ENCODE measurements around the gene RTN4RL1. TPM values are rescaled to one million over a fixed set of nuclear protein-coding genes. Genes with fewer than 3 reads are reported as not detected.

The RTN4RL1 gene
- total RNA-seq, 1 donor from 2014 or later: 0.32 TPM

DNA sequence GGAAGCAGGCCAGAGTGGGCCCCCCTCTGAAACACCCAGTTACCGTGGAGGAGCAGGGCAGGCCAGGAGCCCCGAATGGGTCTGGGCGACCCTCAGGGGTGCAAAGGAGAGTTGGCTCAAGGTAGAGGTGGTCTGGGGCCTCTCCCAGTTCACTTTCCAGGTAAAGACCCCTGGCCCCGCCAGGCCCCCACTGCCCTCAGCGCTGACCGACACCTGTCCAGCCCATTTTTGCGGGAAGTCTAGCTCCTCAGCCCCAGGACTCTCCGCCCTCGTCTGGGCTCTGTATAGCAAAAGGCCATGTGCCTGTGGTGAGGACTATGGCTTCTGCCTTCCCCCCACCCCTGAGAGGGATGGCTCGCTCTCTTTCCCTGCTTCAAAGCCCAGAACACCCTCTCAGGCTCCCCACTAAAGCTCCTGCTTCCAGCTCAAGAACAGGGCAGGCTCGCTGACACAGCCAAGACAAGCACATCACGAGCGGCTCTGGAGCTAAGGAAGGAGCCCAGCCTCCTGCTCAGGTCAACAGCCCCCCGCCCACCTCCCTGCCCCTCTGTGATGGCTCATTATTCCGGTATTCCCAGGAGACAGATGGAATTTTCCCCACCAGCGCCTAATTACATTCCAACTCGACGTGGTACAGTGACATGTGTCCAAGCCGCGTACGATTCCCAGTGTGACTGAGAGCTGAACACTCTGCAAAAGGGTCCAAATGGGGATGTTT lies 59.4 kb downstream of the RTN4RL1 start:
- intact Hi-C loops (cut with DNase I): no loop called here
- no peak for DNase-seq (ENCODE audit: low spot score)

- DNase-seq (ENCODE audit: low spot score): no peak
- intact Hi-C loops (cut with DNase I): no loop called here
Measured at GRCh38 chr17:1963250-1963649, 61.9 kb downstream of the RTN4RL1 start.

GRCh38 chr17:1961189-1961588 lies 63.9 kb downstream of the RTN4RL1 start:
- intact Hi-C loops (cut with DNase I): no loop called here
- DNase-seq (ENCODE audit: low spot score): no peak

- intact Hi-C loops (cut with DNase I): no loop called here
- DNase-seq (ENCODE audit: low spot score): no peak
Measured at GRCh38 chr17:1960545-1960912, 64.6 kb downstream of the RTN4RL1 start.

- DNase-seq (ENCODE audit: low spot score): no peak
- intact Hi-C loops (cut with DNase I): no loop called here
Measured at GRCh38 chr17:1959871-1960544, 65.1 kb downstream of the RTN4RL1 start.

DNA sequence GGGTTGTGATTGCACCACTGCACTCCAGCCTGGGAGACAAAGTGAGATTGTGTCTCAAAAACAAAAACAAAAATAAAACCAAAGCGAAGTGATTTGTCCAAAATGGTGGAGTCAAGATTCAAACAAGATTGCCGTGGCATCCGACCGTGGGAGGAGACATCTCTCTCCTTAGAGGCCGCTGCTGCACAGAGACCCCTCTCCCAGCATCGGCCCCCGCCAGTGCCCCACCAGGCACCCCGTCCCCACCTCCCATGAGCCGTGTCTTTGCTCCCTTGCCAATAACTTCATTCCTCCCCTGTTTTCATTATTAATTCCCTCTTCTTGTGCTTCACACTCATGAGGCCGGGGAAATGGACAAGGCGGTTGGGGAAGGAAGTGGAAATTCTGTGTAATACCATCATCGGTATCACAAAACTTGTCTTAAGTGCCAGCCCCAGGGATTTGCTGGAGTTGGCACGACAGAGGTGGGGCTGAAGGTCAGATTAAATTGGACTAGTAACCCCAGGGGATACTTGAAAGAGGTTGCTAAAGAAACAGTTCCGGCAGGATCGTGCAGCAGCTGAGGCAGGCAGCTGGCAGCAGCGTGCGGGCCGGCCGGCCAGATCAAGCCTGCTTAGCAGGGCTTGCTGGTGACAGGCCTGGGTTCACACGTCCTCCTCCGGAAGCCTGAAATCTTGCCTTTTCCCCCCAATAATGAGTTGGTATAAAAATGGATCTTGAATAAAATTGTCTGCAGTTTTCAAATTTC lies 66.8 kb downstream of the RTN4RL1 start:
- no peak for DNase-seq (ENCODE audit: low spot score)
- intact Hi-C loops (cut with DNase I): no loop called here

GRCh38 chr17:1957037-1957436 lies 68.1 kb downstream of the RTN4RL1 start:
- DNase-seq (ENCODE audit: low spot score): no peak
- intact Hi-C loops (cut with DNase I): no loop called here

DNA sequence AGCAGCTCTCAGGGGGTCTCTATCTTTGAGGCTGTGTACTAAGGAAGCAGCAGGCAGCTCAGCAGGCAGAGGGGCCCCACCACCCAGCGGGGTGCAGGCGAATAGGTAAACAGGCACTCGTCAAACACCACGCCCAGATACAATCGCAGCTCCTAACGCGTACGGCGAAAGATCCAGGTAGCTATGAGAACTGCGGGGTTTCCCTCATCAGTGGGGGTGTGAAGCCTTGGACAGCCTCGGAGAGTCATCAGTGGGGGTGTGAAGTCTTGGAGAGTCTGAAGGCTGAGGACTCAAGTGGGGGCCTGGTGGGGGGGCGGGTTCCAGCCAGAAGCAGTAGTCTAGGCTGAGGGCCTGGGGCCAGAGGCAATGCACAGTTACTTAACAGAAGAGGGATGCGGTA lies 69.0 kb downstream of the RTN4RL1 start:
- intact Hi-C loops (cut with DNase I): no loop called here
- no peak for DNase-seq (ENCODE audit: low spot score)

DNA sequence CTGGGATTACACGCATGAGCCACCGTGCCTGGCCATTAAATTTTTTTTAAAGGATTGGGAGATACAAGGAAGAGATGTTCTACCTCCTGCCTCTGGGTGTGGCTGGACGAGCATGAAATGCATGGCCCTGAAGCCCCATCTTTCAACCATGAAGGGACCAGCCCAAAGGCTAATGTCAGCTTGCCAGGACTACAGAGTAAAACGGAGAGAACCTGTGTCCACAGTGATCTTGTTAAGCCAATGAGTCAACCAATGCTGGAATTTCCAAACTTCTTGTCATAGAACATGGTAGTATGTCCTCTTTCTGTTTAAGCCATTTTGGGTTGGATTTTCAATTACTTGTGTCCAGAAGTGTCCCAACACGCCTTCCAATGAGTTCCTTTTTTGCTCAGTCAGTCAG lies 71.3 kb downstream of the RTN4RL1 start:
- DNase-seq (ENCODE audit: low spot score): no peak

GRCh38 chr17:1951920-1952319 lies 73.2 kb downstream of the RTN4RL1 start:
- no peak for DNase-seq (ENCODE audit: low spot score)
- intact Hi-C loops (cut with DNase I): no loop called here

More for the DNA sequence above, 71.3 kb downstream of the RTN4RL1 start:
- intact Hi-C loops (cut with DNase I): no loop called here

GRCh38 chr17:1949754-1950153 lies 75.4 kb downstream of the RTN4RL1 start:
- DNase-seq (ENCODE audit: low spot score): no peak
- intact Hi-C loops (cut with DNase I): no loop called here

DNA sequence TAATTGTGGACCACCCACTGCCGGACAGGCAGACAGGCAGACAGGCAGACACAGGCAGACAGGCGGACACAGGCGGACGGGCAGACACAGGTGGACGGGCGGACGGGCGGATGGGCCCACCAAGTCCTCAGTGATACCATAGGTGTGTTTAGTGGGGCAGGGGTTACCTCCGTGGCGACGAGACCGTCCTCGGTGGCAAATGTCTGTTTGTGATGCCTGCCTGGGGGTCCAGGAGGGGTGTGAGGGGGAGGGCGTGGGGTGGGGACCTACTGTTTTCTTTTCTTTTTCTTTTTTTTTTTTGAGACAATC lies 76.7 kb downstream of the RTN4RL1 start:
- DNase-seq (ENCODE audit: low spot score): no peak
- intact Hi-C loops (cut with DNase I): no loop called here

DNA sequence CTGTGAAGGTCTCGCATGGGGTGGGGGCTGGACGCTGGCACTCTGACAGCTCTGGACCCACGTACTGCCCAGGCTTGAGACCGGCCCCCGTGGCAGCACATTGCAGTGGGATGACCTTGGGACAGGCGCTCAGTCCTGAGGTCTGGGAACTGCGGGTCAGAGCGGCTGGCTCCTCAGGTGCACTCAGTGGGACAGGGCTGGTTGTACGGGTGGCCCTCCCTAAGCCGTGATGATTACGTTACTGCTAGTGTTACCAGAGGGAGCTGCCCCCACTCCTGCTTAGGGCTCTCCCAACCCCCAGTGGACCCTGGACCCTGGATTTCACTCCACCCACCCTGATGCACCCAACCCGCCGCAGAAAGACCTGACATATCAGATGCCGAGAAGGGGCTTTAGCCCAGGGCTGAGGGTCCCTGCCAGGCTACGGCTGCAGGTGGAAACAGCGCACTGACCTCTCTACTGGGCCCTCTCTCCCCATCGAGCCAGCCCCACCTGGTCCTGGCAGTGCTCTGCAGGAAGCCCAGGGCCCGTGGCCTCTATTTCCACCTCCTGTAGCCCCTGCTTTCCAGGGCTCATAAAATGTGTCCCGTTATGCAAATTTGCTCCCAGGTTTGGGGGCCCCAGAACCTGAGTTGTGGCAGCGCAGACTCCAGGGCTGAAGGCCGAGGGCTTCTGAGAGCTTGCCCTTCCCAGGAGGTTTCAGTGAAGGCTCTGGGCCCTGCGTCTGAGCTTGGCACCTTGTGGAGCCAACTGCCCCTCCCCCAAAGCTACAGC lies 77.2 kb downstream of the RTN4RL1 start:
- DNase-seq (ENCODE audit: low spot score): no peak

GRCh38 chr17:1947229-1947742 lies 77.8 kb downstream of the RTN4RL1 start:
- peak; percentile 82 for DNase-seq (ENCODE audit: low spot score)
- intact Hi-C loops (cut with DNase I): no loop called here

More for the DNA sequence above, 77.2 kb downstream of the RTN4RL1 start:
- intact Hi-C loops (cut with DNase I): no loop called here

DNA sequence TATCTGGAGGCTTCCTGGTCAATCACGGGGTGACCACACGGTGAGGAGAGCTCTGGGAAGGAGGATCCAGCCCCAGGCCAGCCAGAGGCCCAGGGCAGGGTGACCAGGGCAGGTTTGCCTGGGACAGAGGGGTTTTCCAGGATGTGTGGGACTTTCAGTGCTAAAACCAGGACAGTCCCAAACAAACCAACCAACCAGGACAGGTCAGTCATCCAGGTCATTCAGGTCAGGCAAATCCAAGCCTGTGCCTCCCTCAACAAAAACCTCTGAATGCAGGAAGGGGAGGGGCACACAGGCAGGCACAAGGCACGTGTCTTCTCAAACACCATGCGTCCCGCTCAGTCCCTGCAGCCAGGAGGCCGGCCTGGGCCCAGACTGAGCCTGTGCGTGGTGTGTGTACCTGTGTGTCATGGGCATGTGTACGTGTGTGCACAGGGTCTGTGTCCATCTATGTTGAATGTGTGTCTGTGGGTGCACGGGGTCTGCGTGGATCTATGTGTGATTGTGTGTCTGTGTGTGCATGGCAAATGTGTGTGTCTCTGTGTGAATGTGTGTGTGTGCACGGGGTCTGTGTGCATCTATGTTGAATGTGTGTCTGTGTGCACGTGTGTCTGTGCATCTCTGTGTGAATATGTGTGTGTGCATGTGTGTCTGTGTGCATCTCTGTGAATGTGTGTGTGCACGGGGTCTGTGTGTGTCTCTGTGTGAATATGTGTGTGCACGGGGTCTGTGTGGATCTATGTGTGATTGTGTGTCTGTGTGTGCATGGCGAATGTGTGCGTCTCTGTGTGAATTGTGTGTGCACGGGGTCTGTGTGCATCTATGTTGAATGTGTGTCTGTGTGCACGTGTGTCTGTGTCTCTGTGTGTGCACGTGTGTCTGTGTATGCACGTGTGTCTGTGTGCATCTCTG lies 78.9 kb downstream of the RTN4RL1 start:
- no peak for DNase-seq (ENCODE audit: low spot score)
- intact Hi-C loops (cut with DNase I): no loop called here

DNA sequence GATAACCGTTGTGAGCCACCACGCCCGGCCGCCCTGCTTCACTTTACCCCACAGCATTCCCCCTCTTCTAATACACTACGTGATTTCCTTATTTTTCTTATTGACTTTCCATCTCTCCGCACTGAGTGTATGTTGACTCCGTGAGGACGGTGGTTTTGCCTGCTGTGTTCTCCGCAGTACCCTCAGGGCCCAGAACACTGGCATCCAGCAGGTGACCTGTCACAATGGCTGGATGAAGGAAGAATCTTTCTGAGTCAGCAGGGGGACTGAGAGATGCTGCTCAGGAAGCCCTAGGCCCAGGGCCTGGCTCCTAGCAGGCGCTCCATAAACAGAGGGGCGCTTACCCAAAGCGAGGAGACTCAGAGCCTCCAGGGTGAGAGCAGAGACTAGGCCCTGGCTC lies 79.5 kb downstream of the RTN4RL1 start:
- intact Hi-C loops (cut with DNase I): no loop called here
- no peak for DNase-seq (ENCODE audit: low spot score)

DNA sequence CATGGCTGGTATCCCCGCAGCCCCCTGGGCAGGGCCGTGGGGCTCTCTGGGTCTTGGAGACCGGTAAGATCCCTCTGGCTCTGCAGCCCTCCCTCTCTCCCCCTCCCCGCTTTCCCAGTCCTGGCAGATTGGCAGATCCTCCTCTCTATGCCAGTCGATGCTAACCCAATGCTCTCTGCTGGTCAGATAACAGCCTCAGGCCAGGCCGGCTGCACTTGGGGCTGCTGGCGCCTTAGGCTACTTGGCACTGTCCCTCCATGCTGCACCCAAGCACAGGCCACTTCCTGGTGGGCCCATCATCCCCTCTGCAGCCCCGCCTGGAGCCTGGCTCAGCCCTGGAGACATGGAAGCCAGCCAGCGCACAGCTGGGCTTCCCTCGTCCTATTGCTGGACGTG lies 81.7 kb downstream of the RTN4RL1 start:
- no peak for DNase-seq (ENCODE audit: low spot score)
- intact Hi-C loops (cut with DNase I): no loop called here

DNA sequence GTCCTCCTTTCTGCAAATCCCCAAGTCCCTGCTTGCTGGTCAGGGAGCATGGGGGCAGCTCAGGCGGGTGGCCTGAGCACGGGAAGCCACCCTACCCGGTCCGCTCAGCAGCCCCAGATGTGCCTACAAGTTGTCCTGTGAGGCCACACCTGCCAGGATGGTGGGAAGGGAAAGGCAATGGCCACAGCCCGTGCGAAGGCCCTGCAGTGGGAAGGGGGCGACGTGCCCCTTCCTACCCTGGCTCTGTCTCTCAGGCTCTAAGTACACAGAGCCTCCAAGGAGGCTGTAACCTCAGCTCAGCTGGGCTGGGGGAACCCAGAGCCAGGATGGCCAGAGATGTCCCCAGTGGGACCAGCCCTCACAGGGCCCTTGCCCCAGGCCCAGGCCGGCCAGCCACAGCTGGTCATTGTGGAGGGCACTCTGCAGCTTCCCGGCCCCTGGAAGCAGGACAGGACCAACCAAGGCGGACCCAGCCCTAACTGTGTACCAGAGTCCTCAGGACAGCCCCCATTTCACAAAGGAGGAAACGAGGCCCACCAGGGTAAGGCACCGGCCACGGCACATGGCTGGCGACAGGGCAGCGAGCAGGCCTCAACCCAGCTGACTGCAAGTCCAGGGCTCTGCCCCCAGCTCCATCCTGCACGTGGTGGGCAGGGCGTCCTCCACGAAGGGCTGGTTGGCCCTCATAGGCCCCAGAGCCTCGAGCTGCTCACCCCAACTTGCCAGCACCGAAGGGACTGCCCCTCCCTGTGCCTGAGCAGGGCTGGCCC lies 82.3 kb downstream of the RTN4RL1 start:
- no peak for DNase-seq (ENCODE audit: low spot score)
- intact Hi-C loops (cut with DNase I): no loop called here
